Measurements from ENCODE around the gene CWC27.

- TF ChIP-seq KAT2B (IDR thresholded peaks at IDR 0.05; ENCODE audit: borderline replicate concordance, low read depth, low read length) (no peak), ZBTB33 (CRISPR knock-in tag; IDR thresholded peaks at IDR 0.05) (no peak), IKZF1 (IDR thresholded peaks at IDR 0.05) (no peak), NR3C1 (CRISPR knock-in tag; IDR thresholded peaks at IDR 0.05) (no peak), ATF2 (CRISPR knock-in tag; IDR thresholded peaks at IDR 0.05) (no peak), TOPORS (CRISPR knock-in tag; IDR thresholded peaks at IDR 0.05) (no peak), CTCF (CRISPR knock-in tag; IDR thresholded peaks at IDR 0.05) (no peak), ZNF749 (CRISPR knock-in tag; IDR thresholded peaks at IDR 0.05; ENCODE audit: borderline replicate concordance) (no peak), SRF (IDR thresholded peaks at IDR 0.05; ENCODE audit: low read depth, low read length) (no peak), HCFC1 (IDR thresholded peaks at IDR 0.05; ENCODE audit: low read depth, low read length) (no peak)
- TF ChIP-seq, protein P1, sequence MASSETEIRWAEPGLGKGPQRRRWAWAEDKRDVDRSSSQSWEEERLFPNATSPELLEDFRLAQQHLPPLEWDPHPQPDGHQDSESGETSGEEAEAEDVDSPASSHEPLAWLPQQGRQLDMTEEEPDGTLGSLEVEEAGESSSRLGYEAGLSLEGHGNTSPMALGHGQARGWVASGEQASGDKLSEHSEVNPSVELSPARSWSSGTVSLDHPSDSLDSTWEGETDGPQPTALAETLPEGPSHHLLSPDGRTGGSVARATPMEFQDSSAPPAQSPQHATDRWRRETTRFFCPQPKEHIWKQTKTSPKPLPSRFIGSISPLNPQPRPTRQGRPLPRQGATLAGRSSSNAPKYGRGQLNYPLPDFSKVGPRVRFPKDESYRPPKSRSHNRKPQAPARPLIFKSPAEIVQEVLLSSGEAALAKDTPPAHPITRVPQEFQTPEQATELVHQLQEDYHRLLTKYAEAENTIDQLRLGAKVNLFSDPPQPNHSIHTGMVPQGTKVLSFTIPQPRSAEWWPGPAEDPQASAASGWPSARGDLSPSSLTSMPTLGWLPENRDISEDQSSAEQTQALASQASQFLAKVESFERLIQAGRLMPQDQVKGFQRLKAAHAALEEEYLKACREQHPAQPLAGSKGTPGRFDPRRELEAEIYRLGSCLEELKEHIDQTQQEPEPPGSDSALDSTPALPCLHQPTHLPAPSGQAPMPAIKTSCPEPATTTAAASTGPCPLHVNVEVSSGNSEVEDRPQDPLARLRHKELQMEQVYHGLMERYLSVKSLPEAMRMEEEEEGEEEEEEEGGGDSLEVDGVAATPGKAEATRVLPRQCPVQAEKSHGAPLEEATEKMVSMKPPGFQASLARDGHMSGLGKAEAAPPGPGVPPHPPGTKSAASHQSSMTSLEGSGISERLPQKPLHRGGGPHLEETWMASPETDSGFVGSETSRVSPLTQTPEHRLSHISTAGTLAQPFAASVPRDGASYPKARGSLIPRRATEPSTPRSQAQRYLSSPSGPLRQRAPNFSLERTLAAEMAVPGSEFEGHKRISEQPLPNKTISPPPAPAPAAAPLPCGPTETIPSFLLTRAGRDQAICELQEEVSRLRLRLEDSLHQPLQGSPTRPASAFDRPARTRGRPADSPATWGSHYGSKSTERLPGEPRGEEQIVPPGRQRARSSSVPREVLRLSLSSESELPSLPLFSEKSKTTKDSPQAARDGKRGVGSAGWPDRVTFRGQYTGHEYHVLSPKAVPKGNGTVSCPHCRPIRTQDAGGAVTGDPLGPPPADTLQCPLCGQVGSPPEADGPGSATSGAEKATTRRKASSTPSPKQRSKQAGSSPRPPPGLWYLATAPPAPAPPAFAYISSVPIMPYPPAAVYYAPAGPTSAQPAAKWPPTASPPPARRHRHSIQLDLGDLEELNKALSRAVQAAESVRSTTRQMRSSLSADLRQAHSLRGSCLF (CRISPR knock-in tag; IDR thresholded peaks at IDR 0.05; ENCODE audit: borderline replicate concordance), result no peak
- TF ChIP-seq, protein P2, sequence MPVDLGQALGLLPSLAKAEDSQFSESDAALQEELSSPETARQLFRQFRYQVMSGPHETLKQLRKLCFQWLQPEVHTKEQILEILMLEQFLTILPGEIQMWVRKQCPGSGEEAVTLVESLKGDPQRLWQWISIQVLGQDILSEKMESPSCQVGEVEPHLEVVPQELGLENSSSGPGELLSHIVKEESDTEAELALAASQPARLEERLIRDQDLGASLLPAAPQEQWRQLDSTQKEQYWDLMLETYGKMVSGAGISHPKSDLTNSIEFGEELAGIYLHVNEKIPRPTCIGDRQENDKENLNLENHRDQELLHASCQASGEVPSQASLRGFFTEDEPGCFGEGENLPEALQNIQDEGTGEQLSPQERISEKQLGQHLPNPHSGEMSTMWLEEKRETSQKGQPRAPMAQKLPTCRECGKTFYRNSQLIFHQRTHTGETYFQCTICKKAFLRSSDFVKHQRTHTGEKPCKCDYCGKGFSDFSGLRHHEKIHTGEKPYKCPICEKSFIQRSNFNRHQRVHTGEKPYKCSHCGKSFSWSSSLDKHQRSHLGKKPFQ (CRISPR knock-in tag; IDR thresholded peaks at IDR 0.05; ENCODE audit: insufficient replicate concordance), result no peak
Measured at GRCh38 chr5:64763948-64764503, 4.7 kb upstream of the CWC27 start.
